ENCODE data around the gene OR4Q2. TPM values are rescaled to one million over a fixed set of nuclear protein-coding genes. Genes with fewer than 3 reads are reported as not detected.

Gene OR4Q2
- total and polyA plus RNA-seq, 4 donors = not detected

- no peaks in the 10 kb centered on the region for H3K27me3 ChIP-seq (ENCODE audit: control insufficient read depth, insufficient read depth, low read length)
- H3K27ac ChIP-seq (ENCODE audit: low read depth, low read length) = no peak within 1 kb of the TSS
- no CpG with 5 or more reads among the region's 4 CpGs for WGBS (ENCODE audit: insufficient coverage)
- H3K4me3 ChIP-seq (ENCODE audit: low read depth, low read length) = no peak within 1 kb of the TSS
- no peaks in the 10 kb centered on the region for H3K36me3 ChIP-seq (ENCODE audit: control insufficient read depth, insufficient read depth, low read length)
- no peak for DNase-seq (ENCODE audit: low read depth in 4 of 6, low spot score in 6 of 6)
- no peaks in the 10 kb centered on the region for H3K4me1 ChIP-seq (ENCODE audit: control insufficient read depth, insufficient read depth, low read length)
- H3K9me3 ChIP-seq (ENCODE audit: control insufficient read depth, insufficient read depth, low read length) = no peaks in the 10 kb centered on the region
These were observed 34.0 kb downstream of the OR4Q2 start, which contains the start of gene OR4K13 for GRCh38 chr14:20035938-20036337. Gene OR4K13, minus strand, starts transcription at chr14:20036038. Its CDS starts 1,280 bp downstream, at chr14:20034758.

GRCh38 chr14:20044243-20044642, 42.3 kb downstream of the OR4Q2 start:
- 80% methylated on average over 1 of the region's 5 CpGs for WGBS (ENCODE audit: insufficient coverage)
- Histone ChIP-seq H3K9me3 (ENCODE audit: control insufficient read depth, insufficient read depth, low read length) (peaks cover 6% of the 10 kb centered on the region), H3K4me1 (ENCODE audit: control insufficient read depth, insufficient read depth, low read length) (no peaks in the 10 kb centered on the region), H3K36me3 (ENCODE audit: control insufficient read depth, insufficient read depth, low read length) (no peaks in the 10 kb centered on the region), H3K27me3 (ENCODE audit: control insufficient read depth, insufficient read depth, low read length) (no peaks in the 10 kb centered on the region), H3K4me3 (ENCODE audit: low read depth, low read length) (no peak overlapping the region), H3K27ac (ENCODE audit: low read depth, low read length) (no peak overlapping the region)
- no peak for DNase-seq (ENCODE audit: low read depth in 4 of 6, low spot score in 6 of 6)

- peaks cover 8% of the 10 kb centered on the region for H3K9me3 ChIP-seq (ENCODE audit: control insufficient read depth, insufficient read depth, low read length)
- H3K27ac ChIP-seq (ENCODE audit: low read depth, low read length) = no peak overlapping the region
- DNase-seq (ENCODE audit: low read depth in 4 of 6, low spot score in 6 of 6) = no peak
- 56% methylated on average over 1 of the region's 1 CpG for WGBS (ENCODE audit: insufficient coverage)
- H3K4me3 ChIP-seq (ENCODE audit: low read depth, low read length) = no peak overlapping the region
- no peaks in the 10 kb centered on the region for H3K4me1 ChIP-seq (ENCODE audit: control insufficient read depth, insufficient read depth, low read length)
- H3K36me3 ChIP-seq (ENCODE audit: control insufficient read depth, insufficient read depth, low read length) = no peaks in the 10 kb centered on the region
- H3K27me3 ChIP-seq (ENCODE audit: control insufficient read depth, insufficient read depth, low read length) = no peaks in the 10 kb centered on the region
These were observed 46.2 kb downstream of the OR4Q2 start for GRCh38 chr14:20048202-20048601.

Other genes with a start within 250 kb of the OR4Q2 start
- gene OR4M1, start 228.7 kb upstream of the OR4Q2 start, total RNA-seq = not detected
- gene OR4M1, start 228.7 kb upstream of the OR4Q2 start, polyA plus RNA-seq (ENCODE audit: insufficient read length in 2 of 2) = not detected
- not detected for gene OR4N2, start 198.4 kb upstream of the OR4Q2 start, total RNA-seq
- not detected for gene OR4N2, start 198.4 kb upstream of the OR4Q2 start, polyA plus RNA-seq (ENCODE audit: insufficient read length in 2 of 2)
- gene OR4K2, start 127.0 kb upstream of the OR4Q2 start, total RNA-seq = not detected
- not detected for gene OR4K2, start 127.0 kb upstream of the OR4Q2 start, polyA plus RNA-seq (ENCODE audit: insufficient read length in 2 of 2)
- gene OR4K5, start 81.6 kb upstream of the OR4Q2 start, total RNA-seq = not detected
- not detected for gene OR4K5, start 81.6 kb upstream of the OR4Q2 start, polyA plus RNA-seq (ENCODE audit: insufficient read length in 2 of 2)
- not detected for gene OR4K1, start 71.2 kb upstream of the OR4Q2 start, total RNA-seq
- not detected for gene OR4K1, start 71.2 kb upstream of the OR4Q2 start, polyA plus RNA-seq (ENCODE audit: insufficient read length in 2 of 2)
- not detected for gene OR4K15, start 26.6 kb upstream of the OR4Q2 start, total RNA-seq
- not detected for gene OR4K15, start 26.6 kb upstream of the OR4Q2 start, polyA plus RNA-seq (ENCODE audit: insufficient read length in 2 of 2)
- not detected for gene OR4K14, start 17.1 kb downstream of the OR4Q2 start, total RNA-seq
- not detected for gene OR4K14, start 17.1 kb downstream of the OR4Q2 start, polyA plus RNA-seq (ENCODE audit: insufficient read length in 2 of 2)
- not detected for gene OR4K13, start 33.9 kb downstream of the OR4Q2 start, total RNA-seq
- gene OR4K13, start 33.9 kb downstream of the OR4Q2 start, polyA plus RNA-seq (ENCODE audit: insufficient read length in 2 of 2) = not detected
- gene OR4L1, start 57.9 kb downstream of the OR4Q2 start, total RNA-seq = not detected
- not detected for gene OR4L1, start 57.9 kb downstream of the OR4Q2 start, polyA plus RNA-seq (ENCODE audit: insufficient read length in 2 of 2)
- not detected for gene OR4K17, start 108.6 kb downstream of the OR4Q2 start, total RNA-seq
- gene OR4K17, start 108.6 kb downstream of the OR4Q2 start, polyA plus RNA-seq (ENCODE audit: insufficient read length in 2 of 2) = under 1 TPM in 1 of 2 donors, not detected in 1; 0.06 TPM
- not detected for gene OR4N5, start 136.7 kb downstream of the OR4Q2 start, total RNA-seq
- gene OR4N5, start 136.7 kb downstream of the OR4Q2 start, polyA plus RNA-seq (ENCODE audit: insufficient read length in 2 of 2) = not detected
- not detected for gene OR11G2, start 188.7 kb downstream of the OR4Q2 start, total RNA-seq
- gene OR11G2, start 188.7 kb downstream of the OR4Q2 start, polyA plus RNA-seq (ENCODE audit: insufficient read length in 2 of 2) = under 1 TPM in 1 of 2 donors, not detected in 1; 0.05 TPM
- not detected for gene OR11H6, start 221.5 kb downstream of the OR4Q2 start, total RNA-seq
- gene OR11H6, start 221.5 kb downstream of the OR4Q2 start, polyA plus RNA-seq (ENCODE audit: insufficient read length in 2 of 2) = not detected
- gene OR11H7, start 226.8 kb downstream of the OR4Q2 start, total RNA-seq = not detected
- under 1 TPM; 0.27 to 0.33 TPM for gene OR11H7, start 226.8 kb downstream of the OR4Q2 start, polyA plus RNA-seq (ENCODE audit: insufficient read length in 2 of 2)
- gene OR11H4, start 237.1 kb downstream of the OR4Q2 start, total RNA-seq = not detected
- not detected for gene OR11H4, start 237.1 kb downstream of the OR4Q2 start, polyA plus RNA-seq (ENCODE audit: insufficient read length in 2 of 2)